RPMI8226 (cell line): ENCODE measurements around the gene HDAC9.

Source experiments
- DNase-seq: peaks from one replicate; pipeline ENCODE4 v3.0.0-alpha.2; 2015

HDAC9 gene

GRCh38 chr7:18858232-18858631 is 362.7 kb downstream of the HDAC9 start:
- DNase-seq = no peak

- no peak for DNase-seq
Measured at GRCh38 chr7:18859318-18859717, 363.8 kb downstream of the HDAC9 start.

GRCh38 chr7:18860221-18860620 is 364.7 kb downstream of the HDAC9 start:
- DNase-seq = no peak

- no peak for DNase-seq
Measured at GRCh38 chr7:18861514-18862118, 366.1 kb downstream of the HDAC9 start.

GRCh38 chr7:18864967-18865366 is 369.4 kb downstream of the HDAC9 start:
- no peak for DNase-seq

GRCh38 chr7:18866359-18867036 is 370.9 kb downstream of the HDAC9 start:
- no peak for DNase-seq

GRCh38 chr7:18872344-18872743 is 376.8 kb downstream of the HDAC9 start:
- no peak for DNase-seq

GRCh38 chr7:18873734-18874336 is 378.3 kb downstream of the HDAC9 start:
- no peak for DNase-seq

- DNase-seq = no peak
Measured at GRCh38 chr7:18874880-18875279, 379.3 kb downstream of the HDAC9 start.

GRCh38 chr7:18877874-18878273 is 382.3 kb downstream of the HDAC9 start:
- no peak for DNase-seq

GRCh38 chr7:18886832-18887231 is 391.3 kb downstream of the HDAC9 start:
- no peak for DNase-seq

GRCh38 chr7:18889436-18889835 is 393.9 kb downstream of the HDAC9 start:
- DNase-seq = no peak

GRCh38 chr7:18890134-18890533 is 394.6 kb downstream of the HDAC9 start:
- no peak for DNase-seq

- DNase-seq = no peak
Measured at GRCh38 chr7:18890885-18891621, 395.5 kb downstream of the HDAC9 start.

GRCh38 chr7:18893156-18893555 is 397.6 kb downstream of the HDAC9 start:
- no peak for DNase-seq

- no peak for DNase-seq
Measured at GRCh38 chr7:18894155-18894554, 398.6 kb downstream of the HDAC9 start.

- DNase-seq = no peak
Measured at GRCh38 chr7:18895456-18895855, 399.9 kb downstream of the HDAC9 start.

GRCh38 chr7:18896343-18896975 is 400.9 kb downstream of the HDAC9 start:
- no peak for DNase-seq

GRCh38 chr7:18900236-18900635 is 404.7 kb downstream of the HDAC9 start:
- DNase-seq = no peak

GRCh38 chr7:18900803-18901202 is 405.3 kb downstream of the HDAC9 start:
- DNase-seq = no peak

- no peak for DNase-seq
Measured at GRCh38 chr7:18901351-18901750, 405.8 kb downstream of the HDAC9 start.

- DNase-seq = no peak
Measured at GRCh38 chr7:18901982-18902421, 406.5 kb downstream of the HDAC9 start.

- no peak for DNase-seq
Measured at GRCh38 chr7:18902892-18903291, 407.3 kb downstream of the HDAC9 start.
